GM18511 (cell line): ENCODE results near the gene RABL6.
"Not testable (repeated sequence)": the region's sequence is repeated elsewhere in the genome, so short reads cannot be mapped to it uniquely, and the experiment has no call there.

ENCODE experiments used
- ATAC-seq: cut with Tn5 transposase; IDR thresholded peaks from one replicate; pipeline ENCODE4 v1.9.1; 2021; ENCODE audit warnings: mild to moderate bottlenecking, moderate library complexity; ENCODE audit not compliant: unreplicated experiment

The RABL6 gene

DNA sequence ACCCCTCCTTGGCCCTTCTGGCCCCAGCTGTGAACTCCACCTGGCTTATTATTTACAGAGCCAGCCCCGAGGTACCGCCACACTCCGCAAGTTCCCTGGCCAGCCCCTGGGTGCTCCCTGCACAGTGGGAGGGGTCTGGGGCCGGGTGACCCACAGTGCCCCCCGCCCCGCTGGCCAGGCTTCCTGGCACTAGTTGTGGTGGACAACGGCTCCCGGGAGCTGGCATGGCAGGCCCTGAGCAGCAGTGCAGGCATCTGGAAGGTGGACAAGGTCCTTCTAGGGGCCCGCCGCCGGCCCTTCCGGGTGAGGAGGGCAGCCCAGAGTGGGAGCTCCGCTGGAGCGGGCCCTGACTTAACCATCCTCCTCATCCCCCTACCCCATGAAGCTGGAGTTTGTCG is 48.3 kb downstream of the RABL6 start:
- ATAC-seq, result no peak

DNA sequence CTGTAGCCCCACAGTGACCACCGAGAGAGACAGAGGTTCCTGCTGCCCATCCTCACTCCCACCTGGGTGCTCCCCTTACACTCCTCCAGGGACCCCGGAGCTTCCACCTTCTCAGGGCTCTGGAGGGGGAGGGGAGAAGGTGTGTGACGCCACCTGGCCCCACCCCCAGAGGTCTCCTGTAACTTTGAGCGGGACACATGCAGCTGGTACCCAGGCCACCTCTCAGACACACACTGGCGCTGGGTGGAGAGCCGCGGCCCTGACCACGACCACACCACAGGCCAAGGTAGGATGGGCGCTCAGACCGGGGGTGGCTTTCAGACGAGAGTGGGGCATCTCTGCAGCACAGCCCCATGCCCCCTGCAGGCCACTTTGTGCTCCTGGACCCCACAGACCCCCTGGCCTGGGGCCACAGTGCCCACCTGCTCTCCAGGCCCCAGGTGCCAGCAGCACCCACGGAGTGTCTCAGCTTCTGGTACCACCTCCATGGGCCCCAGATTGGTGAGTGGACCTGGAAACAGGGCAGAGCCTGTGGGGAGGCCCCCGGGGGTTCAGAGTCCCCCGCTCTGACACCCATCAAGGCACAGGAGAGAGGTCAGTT is 48.9 kb downstream of the RABL6 start:
- ATAC-seq, result no peak

DNA sequence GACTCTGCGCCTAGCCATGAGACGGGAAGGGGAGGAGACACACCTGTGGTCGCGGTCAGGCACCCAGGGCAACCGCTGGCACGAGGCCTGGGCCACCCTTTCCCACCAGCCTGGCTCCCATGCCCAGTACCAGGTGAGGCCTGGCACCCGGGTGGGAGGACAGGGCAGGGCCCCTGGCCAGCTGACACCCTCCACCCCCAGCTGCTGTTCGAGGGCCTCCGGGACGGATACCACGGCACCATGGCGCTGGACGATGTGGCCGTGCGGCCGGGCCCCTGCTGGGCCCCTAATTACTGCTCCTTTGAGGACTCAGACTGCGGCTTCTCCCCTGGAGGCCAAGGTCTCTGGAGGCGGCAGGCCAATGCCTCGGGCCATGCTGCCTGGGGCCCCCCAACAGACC is 49.4 kb downstream of the RABL6 start:
- ATAC-seq, result no peak

DNA sequence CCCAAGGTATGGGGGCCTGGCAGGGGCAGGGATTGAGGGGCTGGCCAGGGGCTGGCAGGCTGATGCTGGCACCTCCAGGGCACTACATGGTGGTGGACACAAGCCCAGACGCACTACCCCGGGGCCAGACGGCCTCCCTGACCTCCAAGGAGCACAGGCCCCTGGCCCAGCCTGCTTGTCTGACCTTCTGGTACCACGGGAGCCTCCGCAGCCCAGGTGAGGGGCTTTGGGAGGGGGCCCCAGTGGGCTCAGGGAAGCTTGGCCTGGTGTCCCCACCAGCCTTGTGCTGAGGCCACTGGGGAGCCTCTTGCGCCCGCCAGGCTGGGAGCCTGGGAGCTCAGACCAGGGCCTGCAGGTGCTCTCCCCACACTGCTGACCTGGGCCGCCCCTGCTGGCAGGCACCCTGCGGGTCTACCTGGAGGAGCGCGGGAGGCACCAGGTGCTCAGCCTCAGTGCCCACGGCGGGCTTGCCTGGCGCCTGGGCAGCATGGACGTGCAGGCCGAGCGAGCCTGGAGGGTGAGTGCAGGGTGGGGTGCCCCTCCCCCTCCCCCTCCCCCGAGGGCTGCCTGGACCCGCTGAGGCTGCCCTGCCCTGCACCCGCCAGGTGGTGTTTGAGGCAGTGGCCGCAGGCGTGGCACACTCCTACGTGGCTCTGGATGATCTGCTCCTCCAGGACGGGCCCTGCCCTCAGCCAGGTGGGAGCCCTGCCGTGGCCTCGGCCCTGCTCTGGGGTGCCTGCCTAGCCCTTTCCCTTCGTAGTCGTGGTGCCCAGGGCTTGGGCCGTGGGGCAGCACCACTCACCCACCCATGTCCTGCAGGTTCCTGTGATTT is 50.0 kb downstream of the RABL6 start:
- ATAC-seq, result no peak

DNA sequence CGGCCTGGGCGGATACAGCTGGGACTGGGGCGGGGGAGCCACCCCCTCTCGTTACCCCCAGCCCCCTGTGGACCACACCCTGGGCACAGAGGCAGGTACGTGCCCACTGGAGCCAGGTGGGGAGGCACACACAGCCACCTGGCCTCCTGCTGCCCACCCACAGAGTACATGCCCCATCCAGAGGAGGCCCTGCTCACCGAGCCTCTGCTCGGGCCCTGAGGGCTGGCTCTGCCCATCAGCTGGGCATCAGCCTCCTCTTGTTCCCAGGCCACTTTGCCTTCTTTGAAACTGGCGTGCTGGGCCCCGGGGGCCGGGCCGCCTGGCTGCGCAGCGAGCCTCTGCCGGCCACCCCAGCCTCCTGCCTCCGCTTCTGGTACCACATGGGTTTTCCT is 50.7 kb downstream of the RABL6 start:
- no peak for ATAC-seq

DNA sequence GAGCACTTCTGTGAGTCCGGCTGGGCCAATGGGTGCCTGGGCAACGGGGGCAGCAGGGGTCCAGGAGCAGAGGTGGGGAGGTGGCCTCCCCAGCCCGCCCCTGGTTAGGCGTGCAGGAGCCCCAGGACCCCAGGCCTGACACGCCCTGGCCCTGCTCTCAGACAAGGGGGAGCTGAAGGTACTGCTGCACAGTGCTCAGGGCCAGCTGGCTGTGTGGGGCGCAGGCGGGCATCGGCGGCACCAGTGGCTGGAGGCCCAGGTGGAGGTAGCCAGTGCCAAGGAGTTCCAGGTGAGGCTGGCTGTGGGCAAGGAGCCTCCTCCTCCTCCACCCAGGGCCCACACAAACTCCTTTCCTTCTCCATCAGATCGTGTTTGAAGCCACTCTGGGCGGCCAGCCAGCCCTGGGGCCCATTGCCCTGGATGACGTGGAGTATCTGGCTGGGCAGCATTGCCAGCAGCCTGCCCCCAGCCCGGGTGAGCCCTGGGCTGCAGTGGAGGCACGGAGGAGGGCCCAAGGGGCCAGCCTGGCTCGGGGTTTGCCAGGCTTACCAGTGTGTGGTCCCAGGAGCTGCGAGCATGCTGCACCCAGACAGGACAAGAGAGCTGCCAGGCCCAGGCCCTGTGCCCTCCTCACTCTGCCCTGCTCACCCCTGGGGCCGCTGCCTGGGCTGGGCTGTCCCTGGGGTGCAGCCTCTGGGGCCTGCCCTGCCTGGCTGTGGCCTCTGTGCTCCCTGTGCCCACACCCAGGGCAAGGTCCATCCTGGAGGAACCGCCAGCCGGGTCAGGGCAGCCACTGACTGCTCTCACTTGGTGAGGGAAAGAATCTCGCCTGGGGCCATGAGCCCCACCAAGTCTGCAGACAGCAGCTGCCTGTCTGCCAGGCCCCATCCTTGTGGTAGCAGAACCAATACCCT is 51.4 kb downstream of the RABL6 start:
- no peak for ATAC-seq

DNA sequence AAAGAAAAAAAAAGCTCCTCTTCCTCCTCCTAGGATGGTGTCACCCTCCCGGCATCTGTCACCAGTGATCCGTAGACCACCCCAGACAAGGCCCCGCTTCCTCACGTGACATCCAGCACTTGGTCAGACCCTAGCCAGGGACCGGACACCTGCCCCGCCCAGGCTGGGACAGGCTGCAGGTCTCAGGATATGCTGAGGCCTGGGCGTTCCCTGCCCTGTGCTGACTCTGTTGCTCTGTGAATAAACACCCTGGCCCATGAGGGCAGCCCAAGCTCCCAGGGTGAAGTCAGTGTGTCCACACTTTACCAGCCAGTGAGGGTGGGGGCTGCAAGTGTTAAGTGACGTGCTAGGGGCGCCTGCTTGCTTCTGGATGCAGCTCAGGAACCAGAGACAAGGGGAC is 52.8 kb downstream of the RABL6 start:
- ATAC-seq, result no peak

DNA sequence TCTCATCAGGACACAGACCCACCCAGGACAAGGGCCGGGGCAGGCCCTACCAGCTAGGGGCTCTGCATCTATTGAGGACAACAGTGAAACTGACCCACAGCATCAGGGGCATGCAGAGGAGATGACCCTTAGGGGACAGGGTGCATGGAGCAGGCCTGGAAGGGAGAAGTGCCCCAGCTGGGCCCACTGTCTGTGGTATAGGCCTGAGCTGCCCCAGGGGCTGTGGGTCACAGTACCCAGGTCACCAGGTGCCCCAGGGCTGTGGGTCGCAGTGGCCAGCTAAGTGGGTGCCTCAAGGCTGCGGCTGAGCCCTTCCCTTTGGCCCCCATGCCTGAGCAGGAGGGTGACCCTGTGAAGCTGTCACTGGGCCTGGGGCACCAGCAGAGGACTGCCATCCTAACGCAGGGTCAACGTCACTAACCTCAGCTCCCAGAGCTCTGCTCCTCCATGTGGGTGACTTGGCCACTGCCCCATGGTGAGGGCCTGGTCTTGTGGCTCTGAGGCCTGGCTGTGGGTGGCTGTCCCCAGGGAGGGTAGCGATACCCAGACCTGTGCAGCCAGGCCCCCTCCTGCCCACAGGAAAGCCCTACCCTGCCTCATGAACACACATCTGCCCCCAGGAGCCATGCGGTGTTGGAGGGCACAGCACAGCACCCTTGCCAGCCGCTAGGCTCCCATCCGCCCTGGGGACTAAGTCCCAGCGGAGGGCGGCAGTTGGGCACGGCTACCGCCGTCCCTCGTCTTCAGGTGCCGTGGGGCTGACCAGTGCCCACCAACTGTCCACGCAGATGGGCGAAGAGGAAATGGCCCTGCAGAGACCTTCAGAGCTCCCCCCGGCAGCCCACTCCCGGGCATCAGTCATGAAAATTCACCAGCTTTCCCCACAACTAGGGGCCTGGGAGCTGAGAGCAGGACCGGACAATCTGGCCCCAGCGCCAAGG is 53.5 kb downstream of the RABL6 start:
- no peak for ATAC-seq

DNA sequence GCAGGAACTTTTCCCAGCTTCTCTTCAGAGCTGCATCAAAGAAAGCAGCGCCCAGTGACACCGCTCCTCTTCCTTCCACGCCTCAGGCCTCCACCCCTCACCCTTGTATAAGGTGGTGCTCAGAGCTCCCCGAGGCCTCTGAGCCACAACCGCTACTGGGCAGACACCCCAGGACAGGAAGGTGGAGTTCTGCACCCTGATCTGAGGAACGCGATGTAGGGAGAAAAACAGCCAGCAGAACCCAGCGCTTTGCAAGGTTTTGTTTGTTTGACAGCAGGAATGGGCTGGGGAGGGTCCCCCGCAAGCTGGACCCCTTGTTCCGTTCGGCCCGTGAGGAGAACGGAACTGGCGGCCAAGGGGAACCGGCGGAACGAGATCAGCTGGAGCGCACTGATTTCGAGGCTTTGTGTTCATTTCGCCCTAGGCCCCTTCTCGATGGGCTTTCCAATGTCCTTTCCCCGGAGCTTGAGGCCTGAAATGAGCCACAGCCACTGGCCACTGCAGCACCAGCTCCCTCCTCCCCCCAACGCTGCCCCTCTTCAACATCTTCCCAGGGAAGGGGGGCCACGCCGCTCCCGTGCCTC is 54.2 kb downstream of the RABL6 start:
- no peak for ATAC-seq

DNA sequence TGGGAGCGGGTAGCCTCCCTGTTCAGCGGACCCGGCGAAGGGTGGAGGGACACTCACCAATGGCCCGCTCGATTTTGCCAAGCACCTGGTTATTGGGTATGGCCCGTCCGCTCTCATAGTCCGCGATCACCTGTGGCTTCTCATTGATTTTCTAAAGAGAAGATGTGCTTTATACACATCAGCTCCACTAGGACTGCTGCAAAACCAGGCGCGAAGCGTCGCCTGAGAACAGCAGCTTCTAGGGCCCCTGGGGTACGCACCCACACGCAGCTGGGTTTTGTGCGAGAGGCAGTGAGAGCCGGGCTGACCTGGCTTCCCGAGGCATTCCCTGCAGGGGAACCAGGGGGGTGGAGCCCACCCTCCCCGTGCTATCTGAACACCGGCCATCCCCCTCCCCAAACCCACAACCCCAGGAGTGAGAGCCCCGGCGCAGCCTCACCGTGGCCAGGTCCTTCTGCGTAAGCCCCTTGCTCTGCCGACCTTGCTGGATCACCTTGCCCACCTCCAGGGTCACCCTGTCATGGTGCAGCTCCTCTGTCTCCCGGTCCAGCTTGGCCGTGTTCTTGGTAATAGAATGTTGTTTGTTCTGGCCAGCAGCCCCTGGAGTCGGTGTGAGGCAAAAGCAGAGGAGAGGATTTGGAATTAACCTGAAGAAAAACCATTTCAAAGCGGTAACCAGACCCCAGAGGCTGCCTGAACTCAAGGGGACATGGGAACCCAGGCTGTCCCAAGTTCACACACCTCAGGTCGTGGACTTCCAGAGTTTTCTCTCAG is 55.3 kb downstream of the RABL6 start:
- ATAC-seq, result no peak

DNA sequence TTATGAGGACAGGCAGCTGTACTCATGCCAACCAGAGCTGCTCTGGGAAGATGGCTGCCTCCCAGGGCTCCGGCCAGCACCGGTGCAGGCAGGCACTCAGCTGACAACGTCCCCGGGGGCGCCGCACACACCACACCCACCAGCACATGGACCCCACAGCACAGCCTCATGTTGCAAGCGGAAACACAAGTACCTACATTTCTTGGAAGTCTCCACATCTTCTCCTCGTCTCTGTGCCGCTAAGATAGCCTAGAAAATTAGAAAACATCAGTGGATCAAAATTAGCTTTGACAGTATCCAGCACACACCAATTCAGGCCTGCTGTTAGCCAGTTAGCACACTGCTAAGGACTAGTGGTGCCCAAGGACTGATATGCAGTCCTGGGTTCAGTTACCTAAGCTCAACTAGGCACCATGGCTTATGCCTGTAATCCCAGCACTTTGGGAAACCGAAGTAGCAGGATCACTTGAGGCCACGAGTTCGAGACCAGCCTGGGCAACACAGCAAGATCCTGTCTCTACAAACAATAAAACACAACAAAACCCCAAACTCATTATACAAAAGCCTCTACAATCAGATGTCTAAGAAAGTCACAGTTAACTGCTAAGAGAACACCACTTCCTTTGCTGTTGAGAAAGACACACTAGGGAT is 56.0 kb downstream of the RABL6 start:
- no peak for ATAC-seq

DNA sequence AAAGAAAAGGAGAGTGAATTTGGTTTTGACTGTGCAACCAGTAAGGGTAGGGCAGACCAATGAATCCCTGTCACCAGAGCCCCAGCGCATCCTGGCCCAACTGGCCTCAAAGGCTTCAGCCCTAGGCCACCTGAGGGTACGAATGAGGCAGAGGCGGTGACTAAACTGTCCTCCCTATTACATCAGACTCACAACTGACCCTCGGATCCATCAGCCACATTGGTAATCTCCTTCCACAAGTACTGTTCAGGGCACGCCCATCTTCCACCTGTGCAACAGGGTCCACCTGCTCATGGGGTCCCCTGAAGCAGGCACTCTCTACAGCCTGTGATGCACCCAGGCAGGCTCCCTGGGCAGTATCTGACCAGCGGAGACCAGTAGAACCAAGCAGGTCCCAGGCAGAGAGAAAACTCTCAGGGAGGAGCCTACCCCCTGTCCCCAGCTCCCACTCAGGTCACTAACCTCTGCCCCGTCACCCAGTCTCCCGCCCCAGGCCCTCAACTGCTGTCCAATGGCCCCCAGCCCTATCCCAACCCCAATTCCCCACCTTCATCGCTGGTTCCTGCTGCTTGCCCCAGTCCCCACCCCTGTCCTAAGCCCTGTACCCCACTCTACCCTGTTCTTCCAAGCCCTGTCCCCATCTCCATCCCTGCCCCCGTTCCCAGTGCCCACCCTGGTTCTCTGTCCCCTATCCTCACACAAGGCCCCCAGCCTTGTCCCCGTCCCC is 57.5 kb downstream of the RABL6 start:
- no peak for ATAC-seq

DNA sequence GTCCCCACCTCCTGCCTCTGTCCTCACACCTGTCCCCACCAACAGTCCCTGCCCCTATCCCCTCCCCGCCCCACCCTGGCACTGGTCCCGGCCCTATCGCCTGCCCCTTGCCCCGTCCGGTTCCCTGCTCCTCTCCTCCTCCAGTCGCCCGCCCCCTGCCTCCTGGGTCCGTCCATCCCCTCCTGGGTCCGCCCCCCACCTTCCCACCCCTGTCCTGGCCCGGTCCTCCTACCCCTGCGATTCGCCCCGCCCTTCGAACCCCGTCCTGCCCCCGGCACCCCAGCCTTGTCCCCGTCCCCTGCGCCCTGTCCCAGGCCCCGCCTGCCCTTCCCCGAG is 58.0 kb downstream of the RABL6 start:
- peak; percentile 4 for ATAC-seq

DNA sequence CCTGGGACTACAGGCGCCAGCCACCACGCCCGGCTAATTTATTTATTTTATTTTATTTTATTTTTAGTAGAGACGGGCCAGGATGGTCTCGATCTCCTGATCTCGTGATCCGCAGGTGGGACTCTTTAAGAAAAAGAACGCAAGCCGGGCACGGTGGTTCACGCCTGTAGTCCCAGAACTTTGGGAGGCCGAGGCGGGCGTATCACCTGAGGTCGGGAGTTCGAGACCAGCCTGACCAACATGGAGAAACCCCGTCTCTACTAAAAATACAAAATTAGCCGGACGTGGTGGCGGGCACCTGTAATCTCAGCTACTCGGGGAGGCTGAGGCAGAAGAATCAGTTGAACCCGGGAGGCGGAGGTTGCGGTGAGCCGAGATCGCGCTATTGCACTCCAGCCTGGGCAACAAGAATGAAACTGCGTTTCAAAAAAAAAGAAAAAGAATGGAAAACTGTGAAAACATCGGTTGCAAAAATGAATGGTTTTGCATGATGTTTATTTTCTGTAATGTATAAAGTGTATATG is 59.2 kb downstream of the RABL6 start:
- not testable (repeated sequence) for ATAC-seq

DNA sequence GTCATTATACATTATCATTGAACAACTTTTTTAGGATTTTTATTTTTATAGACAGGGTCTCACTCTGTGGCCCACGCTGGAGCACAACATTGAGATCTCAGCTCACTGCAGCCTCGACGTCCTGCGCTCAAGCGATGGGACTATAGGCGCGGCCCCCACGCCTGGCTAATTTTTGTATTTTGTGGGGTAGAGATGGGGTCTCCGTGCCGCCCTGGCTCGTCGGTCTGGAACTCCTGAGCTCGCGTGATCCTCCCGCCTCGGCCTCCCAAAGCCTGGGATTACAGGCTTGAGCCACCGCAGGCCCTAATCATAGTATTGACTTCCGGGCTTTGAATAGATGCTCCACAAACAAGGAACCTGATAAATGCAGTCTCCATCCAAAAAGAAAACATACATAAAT is 59.7 kb downstream of the RABL6 start:
- ATAC-seq, result no peak

DNA sequence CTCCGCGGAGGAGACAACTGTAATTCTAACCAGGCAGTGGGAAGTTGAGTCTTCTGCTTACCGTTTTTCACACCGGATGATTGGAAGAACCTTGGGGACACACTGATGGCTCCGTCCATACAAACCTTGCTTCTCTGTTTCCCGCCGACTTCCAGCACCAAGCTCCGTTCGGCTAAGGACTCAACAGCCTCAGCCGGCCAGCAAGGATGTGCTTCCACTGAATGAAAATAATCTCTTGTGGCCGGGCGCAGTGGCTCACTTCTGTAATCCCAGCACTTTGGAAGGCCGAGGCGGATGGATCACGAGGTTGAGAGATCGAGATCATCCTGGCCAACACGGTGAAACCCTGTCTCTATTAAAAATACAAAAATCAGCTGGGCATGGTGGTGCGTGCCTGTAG is 60.2 kb downstream of the RABL6 start:
- no peak for ATAC-seq

DNA sequence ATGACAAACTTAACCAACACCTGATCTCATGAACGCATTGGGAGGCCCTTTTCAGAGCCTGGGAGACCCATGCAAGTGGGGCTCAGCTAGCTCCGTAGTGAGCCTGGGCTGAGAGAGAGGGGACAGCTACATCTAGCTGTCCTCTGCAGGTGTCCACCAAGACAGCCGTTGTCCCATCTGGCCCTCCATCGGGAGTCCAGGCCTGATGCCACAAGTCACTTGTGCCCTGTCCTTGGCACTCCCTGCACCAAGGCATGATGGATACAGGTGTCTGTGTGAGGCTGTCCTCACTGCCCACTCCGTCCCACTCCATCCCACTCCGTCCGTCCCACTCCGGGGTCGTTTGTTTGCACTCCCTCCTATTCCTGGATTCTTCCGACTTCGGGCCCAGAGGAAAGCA is 60.9 kb downstream of the RABL6 start:
- no peak for ATAC-seq

DNA sequence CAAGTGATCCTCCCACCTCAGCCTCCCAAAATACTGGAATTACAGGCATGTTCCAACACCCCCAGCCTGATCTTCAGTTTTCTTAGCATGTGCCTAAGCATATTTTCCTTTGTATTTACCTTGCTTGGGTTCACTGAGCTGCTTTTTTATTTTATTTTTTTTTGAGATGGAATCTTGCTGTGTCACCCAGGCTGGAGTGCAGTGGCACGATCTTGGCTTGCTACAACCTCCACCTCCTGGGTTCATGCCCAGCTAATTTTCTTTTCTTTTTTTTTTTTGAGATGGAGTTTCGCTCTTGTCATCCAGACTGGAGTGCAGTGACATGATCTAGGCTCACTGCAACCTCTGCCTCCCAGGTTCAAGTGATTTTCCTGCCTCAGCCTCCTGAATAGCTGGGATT is 61.9 kb downstream of the RABL6 start:
- not testable (repeated sequence) for ATAC-seq
